ENCODE results near the gene ATG101.

Gene ATG101

GRCh38 chr12:52126050-52126604, 56.3 kb downstream of the ATG101 start:
- no peaks in the 10 kb centered on the region for H4K20me1 ChIP-seq (ENCODE audit: insufficient read depth, low read length)
- no peaks in the 10 kb centered on the region for H3K79me2 ChIP-seq (ENCODE audit: insufficient read depth, low read length)
- no peak overlapping the region for H2AFZ ChIP-seq (ENCODE audit: low read length)
- H3K27me3 ChIP-seq (ENCODE audit: insufficient read depth, low read length): no peaks in the 10 kb centered on the region
- peaks cover 30% of the 10 kb centered on the region for H3K4me1 ChIP-seq (ENCODE audit: insufficient read depth, low read length, severe bottlenecking)
- H3K4me2 ChIP-seq (ENCODE audit: low read length): no peak overlapping the region
- no peaks in the 10 kb centered on the region; the same call in 1 of the 2 replicates for H3F3A ChIP-seq (ENCODE audit: insufficient read depth, low read length)
- H3K9me3 ChIP-seq (ENCODE audit: low read length): no peaks in the 10 kb centered on the region
- H3K36me3 ChIP-seq (ENCODE audit: insufficient read depth, low read length): no peaks in the 10 kb centered on the region
- TF ChIP-seq EZH2 (IDR thresholded peaks at IDR 0.05; ENCODE audit: borderline replicate concordance, low read length): no peak
- TF ChIP-seq, protein P1, sequence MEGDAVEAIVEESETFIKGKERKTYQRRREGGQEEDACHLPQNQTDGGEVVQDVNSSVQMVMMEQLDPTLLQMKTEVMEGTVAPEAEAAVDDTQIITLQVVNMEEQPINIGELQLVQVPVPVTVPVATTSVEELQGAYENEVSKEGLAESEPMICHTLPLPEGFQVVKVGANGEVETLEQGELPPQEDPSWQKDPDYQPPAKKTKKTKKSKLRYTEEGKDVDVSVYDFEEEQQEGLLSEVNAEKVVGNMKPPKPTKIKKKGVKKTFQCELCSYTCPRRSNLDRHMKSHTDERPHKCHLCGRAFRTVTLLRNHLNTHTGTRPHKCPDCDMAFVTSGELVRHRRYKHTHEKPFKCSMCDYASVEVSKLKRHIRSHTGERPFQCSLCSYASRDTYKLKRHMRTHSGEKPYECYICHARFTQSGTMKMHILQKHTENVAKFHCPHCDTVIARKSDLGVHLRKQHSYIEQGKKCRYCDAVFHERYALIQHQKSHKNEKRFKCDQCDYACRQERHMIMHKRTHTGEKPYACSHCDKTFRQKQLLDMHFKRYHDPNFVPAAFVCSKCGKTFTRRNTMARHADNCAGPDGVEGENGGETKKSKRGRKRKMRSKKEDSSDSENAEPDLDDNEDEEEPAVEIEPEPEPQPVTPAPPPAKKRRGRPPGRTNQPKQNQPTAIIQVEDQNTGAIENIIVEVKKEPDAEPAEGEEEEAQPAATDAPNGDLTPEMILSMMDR (IDR thresholded peaks at IDR 0.05; ENCODE audit: low read length): no peak
- H3K9me2 ChIP-seq (ENCODE audit: low read depth, low read length): no peaks in the 10 kb centered on the region
- H3K4me3 ChIP-seq (ENCODE audit: low read depth, low read length, poor library complexity, severe bottlenecking): no peak overlapping the region
- H3K9ac ChIP-seq (ENCODE audit: low read length): no peak overlapping the region
- no peak overlapping the region for H3K27ac ChIP-seq (ENCODE audit: low read depth, low read length, poor library complexity, severe bottlenecking)

Data from OCI-LY1 (cell line).